Memory B cell (primary cell): Measurements from ENCODE around the gene FZD1.
A peak's percentile ranks its signal among the peaks of the same experiment; 100 is the strongest.

ENCODE experiments used
- ATAC-seq: fragments of 150-1000 bp; cut with Tn5 transposase; 2 replicates; pipeline ENCODE4 v1.10.0; 2021; ENCODE audit warnings: low read depth, mild to moderate bottlenecking, moderate library complexity
- DNase-seq, 2 donors: peaks; one replicate each; pipeline ENCODE4 v3.0.0; 2022; ENCODE audit warnings: low spot score in 2 of 2
- H3K27ac Mint-ChIP-seq: one replicate; pipeline ENCODE4 v1.8.0; 2022; ENCODE audit warnings: mild to moderate bottlenecking, moderate library complexity, mixed read lengths
- H3K27me3 Mint-ChIP-seq: one replicate; pipeline ENCODE4 v1.8.0; 2022; ENCODE audit warnings: mixed read lengths
- H3K36me3 Mint-ChIP-seq: one replicate; pipeline ENCODE4 v1.8.0; 2022; ENCODE audit warnings: mild to moderate bottlenecking, mixed read lengths
- H3K4me1 Mint-ChIP-seq: one replicate; pipeline ENCODE4 v1.8.0; 2022; ENCODE audit warnings: mixed read lengths
- H3K4me3 Mint-ChIP-seq: one replicate; pipeline ENCODE4 v1.8.0; 2022; ENCODE audit warnings: mild to moderate bottlenecking, moderate library complexity, mixed read lengths
- H3K9me3 Mint-ChIP-seq: one replicate; pipeline ENCODE4 v1.8.0; 2022; ENCODE audit warnings: mixed read lengths

FZD1 gene

GRCh38 chr7:91280185-91280584 is 16.0 kb downstream of the FZD1 start:
- Mint-ChIP-seq H3K27me3 (peaks cover 11% of the 10 kb centered on the region), H3K4me1 (peaks cover 5% of the 10 kb centered on the region), H3K27ac (no peak overlapping the region)

DNA sequence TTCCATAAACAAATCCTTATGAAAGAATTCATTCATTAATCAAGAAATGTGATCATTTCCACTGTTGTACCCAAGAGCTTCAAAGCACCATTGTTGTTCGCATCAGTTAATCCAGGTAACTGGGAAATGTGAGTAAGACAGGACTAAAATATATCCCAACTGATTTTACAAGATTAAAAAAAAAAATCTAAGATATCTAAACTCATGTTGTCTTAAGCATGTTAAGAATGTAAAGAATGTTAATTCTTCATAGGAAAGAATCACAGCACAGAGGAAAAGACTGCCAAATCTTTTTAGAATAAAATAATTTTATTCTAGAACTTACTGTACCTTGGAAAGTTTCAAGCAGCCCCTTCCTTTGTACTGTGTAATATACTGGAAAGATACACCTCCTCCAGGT is 16.4 kb downstream of the FZD1 start:
- no peaks in the 10 kb centered on the region for H3K36me3 Mint-ChIP-seq

More at GRCh38 chr7:91280185-91280584, 16.0 kb downstream of the FZD1 start:
- DNase-seq: no peak
- Mint-ChIP-seq H3K9me3 (no peaks in the 10 kb centered on the region), H3K4me3 (no peak overlapping the region), H3K36me3 (no peaks in the 10 kb centered on the region)
- ATAC-seq: peak; percentile 44

DNA sequence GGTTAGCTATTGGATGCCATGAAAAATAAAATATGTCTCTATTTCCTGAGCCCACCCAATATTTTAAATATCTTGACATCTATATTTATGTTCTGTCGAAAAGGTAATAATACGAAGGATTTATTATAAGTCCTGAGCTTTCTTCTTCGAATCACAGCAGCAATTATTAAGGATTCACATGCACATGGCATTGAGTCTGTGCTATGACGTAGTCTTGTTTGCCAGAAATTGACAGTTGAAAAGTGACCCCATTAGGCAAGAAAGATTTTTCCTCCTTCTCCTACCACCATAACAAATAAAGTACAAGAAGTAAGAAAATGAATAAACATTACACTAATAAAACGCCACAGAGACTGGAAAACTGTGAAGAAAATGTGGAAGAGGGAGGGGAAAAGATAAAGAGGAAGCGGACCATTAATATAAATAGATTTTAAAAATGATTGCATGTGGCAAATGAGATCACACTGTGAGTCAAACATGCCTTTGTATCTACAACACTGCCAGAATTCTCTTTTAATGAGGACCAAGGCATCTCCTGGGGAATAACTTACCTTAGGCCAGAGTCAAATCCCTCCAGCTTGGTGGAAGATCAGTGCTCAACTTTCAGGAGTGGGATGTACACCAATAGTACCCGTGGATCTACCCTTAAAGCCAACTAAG is 21.6 kb downstream of the FZD1 start:
- Mint-ChIP-seq H3K4me3 (no peak overlapping the region), H3K9me3 (no peaks in the 10 kb centered on the region), H3K36me3 (no peaks in the 10 kb centered on the region), H3K27me3 (peaks cover 7% of the 10 kb centered on the region), H3K4me1 (peaks cover 5% of the 10 kb centered on the region), H3K27ac (no peak overlapping the region)
- ATAC-seq (no peak), DNase-seq (no peak)

More for the DNA sequence above, 16.4 kb downstream of the FZD1 start:
- H3K27ac Mint-ChIP-seq: no peak overlapping the region
- H3K4me1 Mint-ChIP-seq: peaks cover 5% of the 10 kb centered on the region
- ATAC-seq (no peak), DNase-seq (no peak)
- peaks cover 11% of the 10 kb centered on the region for H3K27me3 Mint-ChIP-seq
- H3K4me3 Mint-ChIP-seq: no peak overlapping the region
- no peaks in the 10 kb centered on the region for H3K9me3 Mint-ChIP-seq

DNA sequence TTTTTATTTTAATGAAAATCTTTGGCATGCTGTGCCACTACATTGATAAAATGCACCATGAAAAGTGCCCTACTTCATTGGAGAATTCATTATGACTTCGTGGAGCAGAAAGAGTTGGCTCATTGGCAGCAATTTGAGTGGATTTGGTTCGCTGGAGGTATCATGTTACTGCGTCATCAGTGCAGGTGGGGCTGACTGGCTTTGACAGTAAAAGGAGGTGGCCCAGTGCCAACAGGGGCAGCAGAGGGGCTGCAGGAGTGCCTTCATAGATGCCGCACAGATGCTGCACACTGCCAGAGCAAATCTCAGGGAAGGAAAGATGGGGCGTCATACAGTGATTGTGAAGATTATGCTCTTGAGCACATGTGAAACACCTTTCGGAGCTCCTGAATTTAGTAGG is 22.2 kb downstream of the FZD1 start:
- Mint-ChIP-seq H3K4me1 (peaks cover 5% of the 10 kb centered on the region), H3K9me3 (no peaks in the 10 kb centered on the region), H3K27ac (no peak overlapping the region), H3K27me3 (peaks cover 7% of the 10 kb centered on the region), H3K36me3 (no peaks in the 10 kb centered on the region), H3K4me3 (no peak overlapping the region)
- ATAC-seq: no peak
- DNase-seq: no peak

GRCh38 chr7:91287371-91288084 is 23.3 kb downstream of the FZD1 start:
- H3K4me3 Mint-ChIP-seq: no peak overlapping the region
- H3K27me3 Mint-ChIP-seq: peaks cover 5% of the 10 kb centered on the region
- H3K27ac Mint-ChIP-seq: no peak overlapping the region
- H3K36me3 Mint-ChIP-seq: no peaks in the 10 kb centered on the region
- no peaks in the 10 kb centered on the region for H3K9me3 Mint-ChIP-seq
- ATAC-seq: no peak
- DNase-seq: no peak
- H3K4me1 Mint-ChIP-seq: peaks cover 5% of the 10 kb centered on the region

DNA sequence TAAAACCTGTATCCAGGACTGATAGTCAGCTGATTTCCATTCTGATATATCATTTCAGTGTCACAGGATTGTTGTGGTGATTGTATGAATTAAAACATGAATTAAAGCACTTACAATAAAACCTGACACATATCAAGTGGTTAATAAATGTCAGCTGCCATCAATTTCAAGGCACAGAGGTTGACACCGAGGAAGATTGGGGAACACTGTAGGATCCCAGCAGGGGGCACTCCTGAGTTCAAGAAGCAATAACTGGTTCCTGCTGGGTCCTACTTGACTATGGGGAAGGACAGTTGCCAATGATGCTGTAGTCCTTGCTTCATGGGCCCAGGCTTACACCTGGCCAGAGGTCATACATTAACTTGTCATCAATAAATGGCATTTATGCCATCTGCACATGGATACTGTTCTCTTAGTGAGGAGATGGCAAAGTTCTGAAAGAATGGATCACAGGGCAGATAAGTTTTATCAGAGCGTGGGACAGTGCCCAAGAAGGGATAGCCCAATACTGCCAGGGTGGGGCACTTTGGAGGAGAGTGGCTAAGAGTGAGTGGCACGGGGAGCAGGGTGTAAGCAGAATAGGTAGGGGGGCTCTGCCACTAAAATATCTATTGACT is 24.1 kb downstream of the FZD1 start:
- Mint-ChIP-seq H3K9me3 (no peaks in the 10 kb centered on the region), H3K4me3 (no peak overlapping the region), H3K36me3 (no peaks in the 10 kb centered on the region), H3K27ac (no peak overlapping the region), H3K4me1 (peaks cover 5% of the 10 kb centered on the region), H3K27me3 (no peaks in the 10 kb centered on the region)
- peak in 1 of 2 donors; percentile 34 for DNase-seq
- ATAC-seq: no peak

DNA sequence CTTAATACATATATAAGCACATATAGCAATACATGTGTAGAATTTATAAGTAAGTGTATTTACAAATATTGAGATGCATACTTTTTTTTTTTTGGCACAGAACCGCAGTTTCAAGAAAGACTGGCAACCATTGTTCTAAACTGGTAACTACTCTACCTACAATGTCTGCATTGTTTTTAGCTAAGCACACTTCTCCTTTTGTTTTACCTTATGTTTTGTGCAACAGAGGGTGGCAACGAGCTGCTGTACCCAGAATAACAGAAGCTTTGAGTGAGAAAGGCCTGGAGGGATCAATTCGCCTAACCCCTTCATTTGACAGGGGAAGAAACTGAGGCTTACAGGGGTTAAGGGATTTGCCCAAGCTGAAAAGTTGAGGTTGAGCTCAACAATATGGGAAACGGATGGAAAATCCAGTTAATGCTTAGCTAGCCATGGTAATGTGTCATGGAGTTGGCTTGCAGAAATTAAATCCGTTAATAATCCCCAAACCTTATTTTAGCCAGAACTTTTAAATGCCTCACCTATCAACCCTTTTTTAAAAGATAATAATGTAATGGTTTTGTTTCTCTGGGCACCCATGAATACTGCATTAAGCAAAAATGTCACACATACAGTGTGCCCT is 25.5 kb downstream of the FZD1 start:
- H3K27ac Mint-ChIP-seq: no peak overlapping the region
- H3K4me1 Mint-ChIP-seq: peaks cover 5% of the 10 kb centered on the region
- ATAC-seq (peak; percentile 39), DNase-seq (no peak)
- H3K36me3 Mint-ChIP-seq: no peaks in the 10 kb centered on the region
- H3K9me3 Mint-ChIP-seq: no peaks in the 10 kb centered on the region
- no peak overlapping the region for H3K4me3 Mint-ChIP-seq
- H3K27me3 Mint-ChIP-seq: no peaks in the 10 kb centered on the region

GRCh38 chr7:91291302-91291701 is 27.1 kb downstream of the FZD1 start:
- no peak overlapping the region for H3K4me3 Mint-ChIP-seq
- DNase-seq: no peak
- H3K27ac Mint-ChIP-seq: no peak overlapping the region
- no peaks in the 10 kb centered on the region for H3K36me3 Mint-ChIP-seq
- peaks cover 5% of the 10 kb centered on the region for H3K4me1 Mint-ChIP-seq
- no peaks in the 10 kb centered on the region for H3K27me3 Mint-ChIP-seq
- no peak for ATAC-seq
- no peaks in the 10 kb centered on the region for H3K9me3 Mint-ChIP-seq

DNA sequence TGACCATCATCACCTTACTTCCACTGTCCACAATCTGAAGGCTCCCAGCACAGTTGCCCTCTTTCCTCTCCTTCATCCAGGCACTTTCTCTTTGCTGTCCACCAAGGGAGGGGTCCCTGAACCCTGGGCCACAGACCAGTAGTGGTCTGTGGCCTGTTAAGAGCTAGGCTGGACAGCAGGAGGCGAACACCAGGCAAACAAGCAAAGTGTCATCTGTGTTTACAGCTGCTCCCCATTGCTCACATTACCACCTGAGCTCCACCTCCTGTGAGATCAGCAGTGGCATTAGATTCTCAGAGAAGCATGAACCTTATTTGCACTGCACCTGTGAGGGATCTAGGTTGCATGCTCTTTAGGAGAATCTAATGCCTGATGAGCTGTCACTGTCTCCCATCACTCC is 27.7 kb downstream of the FZD1 start:
- no peak overlapping the region for H3K4me3 Mint-ChIP-seq

DNA sequence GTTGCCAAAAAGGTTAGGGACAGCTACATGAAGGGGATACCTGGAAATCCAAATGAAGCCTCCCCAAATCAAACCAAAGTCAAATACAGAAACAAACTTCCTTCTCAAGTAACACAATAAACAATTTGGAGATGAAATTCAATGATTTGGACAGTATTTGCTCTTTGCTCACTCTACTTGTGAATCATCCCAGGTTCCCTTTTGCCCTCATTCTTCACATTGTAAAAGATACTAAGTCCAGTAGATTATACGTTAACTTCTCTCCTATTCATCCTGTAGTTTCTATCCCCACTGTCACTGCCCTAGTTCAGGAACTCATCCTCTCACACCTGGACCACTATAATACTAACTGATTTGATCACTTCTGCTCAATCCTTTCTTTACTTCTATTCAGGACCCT is 28.3 kb downstream of the FZD1 start:
- Mint-ChIP-seq H3K27ac (no peak overlapping the region), H3K4me3 (no peak overlapping the region), H3K27me3 (no peaks in the 10 kb centered on the region), H3K4me1 (peaks cover 5% of the 10 kb centered on the region), H3K9me3 (no peaks in the 10 kb centered on the region), H3K36me3 (no peaks in the 10 kb centered on the region)
- DNase-seq (no peak), ATAC-seq (no peak)

More for the DNA sequence above, 27.7 kb downstream of the FZD1 start:
- no peak for DNase-seq
- no peak overlapping the region for H3K27ac Mint-ChIP-seq
- H3K36me3 Mint-ChIP-seq: no peaks in the 10 kb centered on the region
- no peaks in the 10 kb centered on the region for H3K9me3 Mint-ChIP-seq
- H3K27me3 Mint-ChIP-seq: no peaks in the 10 kb centered on the region
- H3K4me1 Mint-ChIP-seq: peaks cover 5% of the 10 kb centered on the region
- no peak for ATAC-seq

DNA sequence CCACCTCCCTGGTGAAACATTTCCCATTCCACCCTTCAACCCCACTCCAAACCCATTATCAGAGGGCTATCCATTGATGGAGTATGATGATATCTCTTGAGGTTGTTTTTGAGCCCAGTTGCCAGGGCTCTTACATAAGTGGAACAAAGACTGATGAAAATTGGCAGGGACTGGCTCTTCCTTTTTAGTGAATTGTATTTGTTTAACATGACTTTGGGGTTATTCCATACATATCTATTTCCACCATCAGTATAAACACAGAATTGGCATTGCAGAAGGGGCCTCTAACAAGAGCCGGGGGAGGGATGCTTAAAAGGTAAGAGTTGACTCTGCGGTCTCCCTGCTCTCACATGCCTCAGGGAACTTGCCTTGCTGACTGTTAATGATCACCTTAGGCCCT is 28.9 kb downstream of the FZD1 start:
- Mint-ChIP-seq H3K4me3 (no peak overlapping the region), H3K36me3 (no peaks in the 10 kb centered on the region), H3K9me3 (no peaks in the 10 kb centered on the region), H3K27ac (no peak overlapping the region), H3K4me1 (peaks cover 4% of the 10 kb centered on the region), H3K27me3 (no peaks in the 10 kb centered on the region)
- ATAC-seq (no peak), DNase-seq (no peak)

GRCh38 chr7:91293840-91294239 is 29.6 kb downstream of the FZD1 start:
- H3K4me3 Mint-ChIP-seq: no peak overlapping the region
- H3K9me3 Mint-ChIP-seq: no peaks in the 10 kb centered on the region
- no peaks in the 10 kb centered on the region for H3K4me1 Mint-ChIP-seq
- H3K27me3 Mint-ChIP-seq: no peaks in the 10 kb centered on the region
- H3K36me3 Mint-ChIP-seq: no peaks in the 10 kb centered on the region
- DNase-seq (no peak), ATAC-seq (no peak)
- no peak overlapping the region for H3K27ac Mint-ChIP-seq

DNA sequence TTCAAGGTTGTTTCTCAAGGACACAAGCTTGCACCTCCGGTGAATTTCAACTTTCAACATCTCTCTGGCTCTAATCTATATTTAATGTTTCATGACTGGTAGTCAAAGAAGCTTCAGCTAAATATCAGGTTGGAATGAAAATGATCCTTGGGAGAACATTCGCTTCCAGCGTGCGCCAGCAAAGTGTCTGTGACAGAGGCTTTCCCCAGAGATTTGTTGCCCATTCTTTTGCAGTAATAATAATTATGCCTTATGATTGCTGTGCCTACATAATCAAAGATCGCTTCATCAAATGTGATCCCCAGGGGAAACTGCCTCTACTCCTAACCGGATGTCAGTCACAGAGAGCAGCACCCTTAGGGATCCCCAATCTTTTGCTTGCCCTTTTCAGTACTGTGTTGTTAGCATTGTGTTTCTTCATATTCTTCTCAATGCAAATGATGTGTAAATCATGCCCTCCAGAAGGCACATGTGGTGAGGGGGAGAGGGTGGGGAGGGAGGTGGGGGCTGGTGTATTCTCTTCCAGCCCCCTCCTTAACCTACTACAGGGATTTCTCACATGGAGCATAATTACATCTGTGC is 30.5 kb downstream of the FZD1 start:
- Mint-ChIP-seq H3K27me3 (no peaks in the 10 kb centered on the region), H3K4me1 (no peaks in the 10 kb centered on the region), H3K27ac (no peak overlapping the region), H3K4me3 (no peak overlapping the region), H3K9me3 (no peaks in the 10 kb centered on the region), H3K36me3 (no peaks in the 10 kb centered on the region)
- DNase-seq (no peak), ATAC-seq (no peak)

- Mint-ChIP-seq H3K27ac (no peak overlapping the region), H3K4me3 (no peak overlapping the region)
Measured at GRCh38 chr7:91295576-91295975, 31.3 kb downstream of the FZD1 start.

More at GRCh38 chr7:91295576-91295975, 31.3 kb downstream of the FZD1 start:
- H3K36me3 Mint-ChIP-seq: no peaks in the 10 kb centered on the region
- H3K9me3 Mint-ChIP-seq: no peaks in the 10 kb centered on the region
- no peak for DNase-seq
- H3K27me3 Mint-ChIP-seq: no peaks in the 10 kb centered on the region
- H3K4me1 Mint-ChIP-seq: no peaks in the 10 kb centered on the region
- no peak for ATAC-seq
